ENCODE measurements around the gene LRCH4.

The LRCH4 gene

DNA sequence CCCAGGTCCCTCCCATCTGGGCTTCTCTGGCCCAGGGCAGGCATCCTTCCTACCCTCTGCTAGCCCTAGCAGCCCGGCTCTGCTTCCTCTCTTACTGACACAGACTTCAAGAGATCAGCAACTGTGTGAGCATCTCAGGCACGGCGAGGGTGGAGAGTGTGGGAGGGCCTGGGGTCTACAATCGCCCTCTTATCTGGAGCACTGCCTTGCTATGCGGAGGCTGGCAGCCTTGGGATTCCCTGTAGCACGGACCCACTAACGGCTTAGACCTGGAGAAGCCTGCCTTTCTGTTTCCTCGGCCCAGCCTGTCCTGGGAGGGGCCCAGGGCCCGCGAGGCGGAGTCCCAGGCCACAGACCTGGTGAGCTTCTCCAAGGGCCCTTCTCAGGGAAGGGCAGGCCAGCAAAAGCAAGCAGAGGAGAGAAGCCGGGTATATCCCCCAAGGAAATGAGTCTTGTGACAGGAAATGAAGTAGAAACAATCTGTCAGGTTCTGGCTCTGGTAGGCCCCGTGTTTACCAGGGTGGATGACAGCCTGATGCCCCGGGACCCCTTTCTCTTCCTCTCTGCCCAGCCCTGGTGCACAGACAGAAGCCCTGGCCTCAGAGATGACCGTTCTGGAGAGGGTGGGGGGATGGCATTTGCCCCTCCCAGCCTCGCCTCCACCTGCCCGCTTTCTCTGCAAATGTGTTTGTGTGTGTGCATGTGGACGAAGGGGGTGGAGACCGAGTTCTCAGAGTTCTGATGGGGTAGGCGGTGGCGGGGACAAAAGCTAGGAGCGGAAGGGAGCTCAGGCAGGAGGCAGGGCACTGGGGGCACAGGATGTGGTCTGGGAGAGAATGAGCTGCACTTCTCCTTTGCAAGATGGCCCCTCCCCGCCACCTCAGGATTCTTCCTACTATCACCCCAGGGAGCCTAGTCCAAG lies 2.5 kb downstream of the LRCH4 start:
- DNase-seq (ENCODE audit: low read depth in 2 of 2, low spot score in 1 of 2) = peak in 1 of 2 donors; percentile 36

DNA sequence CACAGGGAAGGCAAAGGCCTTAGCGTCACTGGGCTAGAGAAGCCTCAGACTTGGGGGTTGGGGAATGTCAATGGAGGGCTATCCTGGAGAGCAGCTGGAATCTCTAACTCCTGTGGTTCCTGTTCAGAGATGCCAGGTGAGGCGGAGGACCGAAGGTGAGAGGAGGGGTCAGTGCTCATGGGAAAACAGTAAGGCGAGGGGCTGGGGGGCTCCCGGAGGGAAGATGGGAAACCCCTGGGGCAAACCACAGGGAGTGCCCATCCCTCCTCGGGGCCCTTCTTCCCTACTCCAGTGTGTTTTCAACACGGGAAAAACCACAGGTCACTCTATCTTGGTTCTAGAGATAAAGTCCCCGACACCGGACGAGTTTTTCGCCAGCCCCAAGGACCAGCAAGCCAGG lies 3.3 kb downstream of the LRCH4 start:
- DNase-seq (ENCODE audit: low read depth in 2 of 2, low spot score in 1 of 2) = no peak

DNA sequence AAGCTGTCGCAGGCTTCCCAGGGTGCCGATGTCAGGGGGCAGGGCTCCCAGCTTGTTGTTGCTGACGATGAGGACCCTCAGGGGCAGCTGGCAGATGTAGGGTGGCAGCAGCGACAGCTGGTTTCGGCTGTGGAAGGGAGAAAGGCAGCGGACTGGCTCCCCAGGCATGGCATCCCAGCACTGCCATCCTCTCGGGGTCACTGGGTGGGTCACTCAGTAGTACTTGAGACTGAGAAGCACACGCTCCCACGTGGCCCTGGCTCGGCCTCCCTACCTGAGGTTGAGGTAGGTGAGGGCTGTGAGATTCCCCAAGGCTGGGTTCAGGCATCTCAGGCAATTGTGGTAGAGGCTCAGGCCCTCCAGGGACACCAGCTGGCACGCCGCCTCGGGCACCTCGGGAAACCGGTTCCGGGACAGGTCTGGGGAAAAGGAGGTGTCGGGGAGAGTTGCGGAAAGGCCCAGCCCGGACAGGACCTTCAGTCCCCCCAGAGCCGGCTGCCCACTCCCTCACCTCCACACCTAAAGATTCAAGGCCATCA lies 3.8 kb downstream of the LRCH4 start:
- no peak for DNase-seq (ENCODE audit: low read depth in 2 of 2, low spot score in 1 of 2)

DNA sequence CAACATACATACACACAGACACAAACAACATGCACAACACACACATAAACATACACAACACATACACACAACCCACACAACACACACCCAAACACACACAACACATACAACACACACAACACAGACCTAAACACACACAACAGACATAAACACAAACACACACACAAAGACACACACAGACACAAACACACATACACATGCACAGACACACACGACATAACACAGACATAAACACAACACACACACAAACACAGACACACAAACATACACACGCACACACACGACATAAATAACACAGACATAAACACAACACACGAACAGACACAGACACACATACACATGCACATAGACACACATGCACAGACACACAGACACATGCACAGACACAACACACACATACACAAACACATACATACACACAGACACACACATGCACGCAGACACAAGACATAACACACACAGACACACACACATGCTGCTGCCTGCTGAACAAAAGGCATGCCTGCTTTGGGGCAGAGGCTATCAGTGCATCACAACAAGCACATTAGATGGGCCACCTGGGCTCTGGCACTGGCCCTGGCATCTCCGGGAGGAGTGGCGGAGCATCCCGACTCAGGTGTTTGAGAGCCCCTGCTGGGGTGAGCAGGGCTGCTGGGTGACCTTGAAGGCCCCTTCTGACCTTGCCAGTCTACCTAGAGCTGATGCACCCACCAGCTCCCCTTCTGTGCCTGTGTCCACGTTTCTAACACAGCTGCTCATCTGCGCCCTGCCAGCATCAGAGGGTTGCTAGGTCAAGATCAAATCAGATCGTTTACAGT lies 5.3 kb downstream of the LRCH4 start:
- DNase-seq (ENCODE audit: low read depth in 2 of 2, low spot score in 1 of 2) = no peak

DNA sequence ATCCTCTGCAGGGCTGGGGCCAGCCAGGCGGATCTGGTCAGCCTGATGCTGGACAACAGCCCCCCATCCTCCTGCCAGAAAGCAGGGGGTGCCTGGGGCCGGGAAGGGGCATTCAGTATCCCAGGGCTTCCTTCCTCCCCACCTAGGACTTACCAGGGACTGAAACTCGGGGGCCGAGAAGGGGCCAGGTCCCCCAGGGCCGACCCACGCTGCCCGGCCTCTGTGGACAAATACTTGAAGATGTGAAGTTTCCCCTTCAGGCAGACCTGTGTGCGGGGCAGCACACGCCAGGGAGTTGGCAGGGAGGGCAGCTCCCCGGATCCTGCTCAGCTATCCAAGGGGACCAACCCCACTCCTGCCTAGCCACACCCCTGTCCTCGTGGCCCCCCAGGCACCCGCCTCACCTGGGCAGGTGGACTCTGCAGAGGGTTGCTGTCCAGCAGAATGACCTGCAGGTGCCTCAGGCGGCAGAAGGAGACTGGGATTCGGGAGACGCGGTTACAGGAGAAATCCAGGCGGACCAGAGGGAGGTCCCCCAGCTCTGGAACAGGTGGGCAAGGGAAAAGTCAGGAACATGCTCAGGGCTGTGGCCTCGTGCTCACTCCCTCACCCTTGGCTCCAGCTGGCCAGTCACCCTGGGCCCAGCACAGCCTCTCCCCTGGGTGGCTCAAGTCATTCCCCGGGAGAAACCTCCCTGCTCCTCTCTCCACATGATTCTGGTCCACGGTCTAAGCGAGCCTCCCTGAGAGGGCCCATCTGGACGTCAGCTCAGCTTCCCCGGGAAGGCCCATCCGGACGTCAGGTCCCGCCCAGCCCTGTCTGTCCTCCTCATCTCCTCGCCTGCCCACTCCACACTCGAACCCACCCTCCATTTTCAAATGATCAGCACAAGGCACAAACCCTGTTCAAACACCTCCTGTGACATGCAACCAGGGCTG lies 7.4 kb downstream of the LRCH4 start:
- no peak for DNase-seq (ENCODE audit: low read depth in 2 of 2, low spot score in 1 of 2)

- DNase-seq (ENCODE audit: low read depth in 2 of 2, low spot score in 1 of 2) = no peak
Observed at GRCh38 chr7:100577507-100577906, 8.4 kb downstream of the LRCH4 start.

DNA sequence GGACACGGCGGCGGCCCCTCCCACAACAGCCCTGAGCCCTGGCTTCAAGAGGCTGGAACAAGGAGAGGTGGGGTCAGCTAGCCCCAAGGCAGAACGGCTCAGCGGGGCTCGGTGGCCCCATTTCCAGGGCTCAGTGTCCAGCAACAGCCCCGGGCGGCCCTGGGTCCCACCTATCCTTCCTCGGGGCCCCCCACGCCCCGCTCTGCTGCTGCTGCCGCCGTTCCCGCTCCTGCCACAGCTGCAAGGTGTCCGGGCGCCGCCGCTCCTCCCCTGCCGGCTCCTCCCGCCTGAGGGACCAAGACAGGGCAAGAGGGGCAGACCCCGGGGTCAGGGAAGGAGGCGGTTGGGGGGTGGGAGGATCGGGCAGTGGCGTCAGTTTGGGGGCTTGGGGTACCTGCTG lies 8.8 kb downstream of the LRCH4 start:
- DNase-seq (ENCODE audit: low read depth in 2 of 2, low spot score in 1 of 2) = no peak

- DNase-seq (ENCODE audit: low read depth in 2 of 2, low spot score in 1 of 2) = no peak
Observed at GRCh38 chr7:100576384-100576993, 9.4 kb downstream of the LRCH4 start.

DNA sequence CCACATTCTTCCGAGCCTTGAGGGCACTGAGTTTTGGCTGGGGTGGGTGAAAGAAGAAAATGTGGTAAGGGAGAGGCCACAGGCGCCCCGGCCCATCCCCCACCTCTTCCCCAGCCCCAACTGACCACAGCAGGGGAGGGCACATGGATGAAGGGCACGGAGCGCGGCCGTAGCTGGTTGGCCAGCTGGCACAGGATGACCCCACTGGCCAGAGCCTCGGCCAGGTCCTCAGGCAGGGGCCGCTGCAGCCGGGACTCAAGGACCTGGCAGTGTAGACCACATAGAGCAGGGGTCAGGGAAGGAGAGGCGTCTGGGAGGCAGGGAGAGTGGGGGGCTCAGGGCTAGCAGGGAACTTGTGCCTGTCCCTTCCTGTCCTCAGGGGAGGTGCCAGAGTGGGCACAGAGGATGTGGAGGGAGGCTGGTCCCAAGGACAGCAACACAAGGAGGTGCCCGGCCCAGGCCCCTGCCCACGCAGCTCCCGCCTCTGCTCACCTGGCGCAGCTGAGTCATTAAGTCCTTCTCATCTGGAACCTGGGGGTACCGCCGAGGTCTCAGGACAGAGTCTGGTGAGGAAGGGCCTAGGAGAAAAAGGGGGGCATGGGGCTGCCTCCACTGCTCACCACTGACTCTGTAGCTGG lies 10.1 kb downstream of the LRCH4 start:
- DNase-seq (ENCODE audit: low read depth in 2 of 2, low spot score in 1 of 2) = no peak

- DNase-seq (ENCODE audit: low read depth in 2 of 2, low spot score in 1 of 2) = no peak
Observed at GRCh38 chr7:100575206-100575631, 10.7 kb downstream of the LRCH4 start.

GRCh38 chr7:100574362-100575205 lies 11.3 kb downstream of the LRCH4 start:
- no peak for DNase-seq (ENCODE audit: low read depth in 2 of 2, low spot score in 1 of 2)

DNA sequence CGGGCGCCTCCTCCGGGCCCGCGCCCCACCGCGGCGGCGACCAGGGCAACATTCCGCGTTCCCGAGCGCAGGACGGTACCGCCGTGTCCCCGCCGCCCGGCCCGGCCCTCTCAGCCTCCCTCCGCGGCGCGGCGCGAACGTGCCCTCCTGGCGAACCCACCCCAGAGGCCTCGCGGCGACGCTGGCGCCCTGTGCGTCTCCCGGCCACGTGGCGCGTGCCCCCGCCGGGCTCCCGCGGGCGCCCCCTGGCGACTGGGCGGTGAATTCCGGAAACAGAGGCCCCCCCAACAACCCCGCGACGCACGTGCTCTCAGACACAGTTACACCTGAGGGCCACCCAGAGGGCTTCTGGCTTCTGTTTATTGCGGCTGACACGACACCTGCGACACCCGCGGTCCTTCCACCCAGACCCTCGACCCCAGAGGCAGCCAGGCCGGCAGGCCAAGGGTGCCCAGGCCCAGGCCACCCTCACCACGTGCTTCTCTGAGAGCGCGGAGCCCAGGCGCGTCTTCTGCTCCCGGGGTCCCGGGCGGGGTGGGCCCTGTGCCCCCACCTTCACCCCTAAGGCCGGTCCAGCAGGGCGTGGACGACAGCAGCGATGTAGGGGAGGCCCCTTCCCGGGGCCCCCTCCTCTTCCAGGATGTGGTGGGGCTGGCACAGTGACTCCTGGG lies 12.1 kb downstream of the LRCH4 start, which contains the start of gene SAP25:
TSS of gene SAP25 (minus strand) at position 210 of the 671 bp plus-strand sequence. CDS start at position 52, 158 bp downstream.
- DNase-seq (ENCODE audit: low read depth in 2 of 2, low spot score in 1 of 2) = no peak

GRCh38 chr7:100572949-100573675 lies 12.8 kb downstream of the LRCH4 start:
- DNase-seq (ENCODE audit: low read depth in 2 of 2, low spot score in 1 of 2) = no peak

GRCh38 chr7:100572281-100572948 lies 13.5 kb downstream of the LRCH4 start:
- DNase-seq (ENCODE audit: low read depth in 2 of 2, low spot score in 1 of 2) = no peak

GRCh38 chr7:100571829-100572116 lies 14.2 kb downstream of the LRCH4 start:
- DNase-seq (ENCODE audit: low read depth in 2 of 2, low spot score in 1 of 2) = no peak

GRCh38 chr7:100570954-100571828 lies 14.7 kb downstream of the LRCH4 start:
- no peak for DNase-seq (ENCODE audit: low read depth in 2 of 2, low spot score in 1 of 2)

Measured in stimulated activated CD8-positive, alpha-beta memory T cell treated with anti-CD3 and anti-CD28 coated beads, Interleukin-4, amount 100 ng/mL, for 4 hours (primary cell).